ENCODE data around the gene CSNK1G2.

CSNK1G2 gene

DNA sequence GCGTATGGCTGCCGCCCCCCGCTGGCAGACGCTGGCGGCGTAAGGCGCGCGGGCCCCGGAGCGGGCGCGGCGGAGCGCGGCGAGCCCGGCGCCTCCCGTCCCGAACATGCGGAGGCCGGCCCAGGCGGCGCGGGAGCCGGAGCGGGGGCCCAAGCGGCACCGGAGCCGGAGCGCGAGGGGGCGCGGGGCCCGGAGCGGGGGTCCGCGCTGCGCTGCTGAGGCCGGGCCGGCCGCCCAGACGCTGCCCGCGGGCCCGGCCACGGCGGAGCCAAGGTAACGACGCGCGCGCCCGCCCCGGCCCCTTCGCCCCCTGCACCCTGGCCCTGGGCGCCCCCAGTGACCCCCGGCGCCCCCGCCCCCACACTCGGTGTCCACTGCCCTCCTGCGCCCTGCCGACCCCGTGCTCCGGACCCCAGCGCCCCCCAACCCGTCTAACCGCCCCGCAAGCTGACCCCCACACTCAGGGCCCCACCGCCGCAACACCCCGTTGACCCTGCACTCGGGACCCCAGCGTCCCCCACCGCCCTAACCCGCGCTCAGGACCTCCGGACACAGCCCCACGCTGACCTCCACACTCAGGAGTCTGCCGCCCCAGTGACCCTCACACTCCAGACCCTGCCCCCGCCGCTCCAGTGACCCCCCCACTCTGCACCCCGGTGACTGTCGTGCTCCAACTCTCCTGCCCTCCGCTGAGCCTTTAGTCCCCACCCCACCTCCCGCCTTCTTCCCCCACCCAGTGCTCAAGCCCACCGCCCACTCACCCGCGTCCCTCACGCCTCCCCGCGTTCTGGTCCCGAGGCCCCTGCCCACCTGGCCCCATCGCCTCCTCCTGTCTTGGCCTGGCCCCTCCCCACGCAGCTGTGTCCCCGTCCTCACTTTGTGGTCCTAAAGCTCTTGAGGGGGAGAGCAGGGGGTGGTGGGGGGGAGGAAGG lies at the start of gene CSNK1G2:
CSNK1G2 (plus strand) TSS at position 27 of the 932 bp plus-strand sequence. CDS start 28,601 bp downstream, outside the sequence.
- DNase-seq (ENCODE audit: low read depth in 2 of 2) = no peak

DNA sequence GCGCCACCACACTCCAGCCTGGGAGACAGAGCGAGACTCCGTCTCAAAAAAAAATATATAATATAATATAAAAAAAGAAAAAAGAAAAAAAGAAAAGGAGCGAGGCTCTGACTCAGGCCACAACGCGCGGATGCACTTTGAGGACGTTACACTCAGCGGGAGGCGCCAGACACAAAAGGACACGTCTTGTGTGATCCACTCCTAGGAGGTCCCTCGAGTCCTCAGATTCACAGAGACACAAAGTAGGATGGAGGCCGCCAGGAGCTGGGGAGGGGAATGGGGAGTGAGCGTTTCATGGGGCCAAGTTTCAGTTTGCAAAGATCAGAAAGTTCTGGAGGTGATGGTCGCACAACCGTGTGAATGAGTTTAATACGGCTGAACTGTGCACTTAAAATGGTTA lies 47.2 kb upstream of the CSNK1G2 start:
- DNase-seq (ENCODE audit: low read depth in 2 of 2) = no peak

DNA sequence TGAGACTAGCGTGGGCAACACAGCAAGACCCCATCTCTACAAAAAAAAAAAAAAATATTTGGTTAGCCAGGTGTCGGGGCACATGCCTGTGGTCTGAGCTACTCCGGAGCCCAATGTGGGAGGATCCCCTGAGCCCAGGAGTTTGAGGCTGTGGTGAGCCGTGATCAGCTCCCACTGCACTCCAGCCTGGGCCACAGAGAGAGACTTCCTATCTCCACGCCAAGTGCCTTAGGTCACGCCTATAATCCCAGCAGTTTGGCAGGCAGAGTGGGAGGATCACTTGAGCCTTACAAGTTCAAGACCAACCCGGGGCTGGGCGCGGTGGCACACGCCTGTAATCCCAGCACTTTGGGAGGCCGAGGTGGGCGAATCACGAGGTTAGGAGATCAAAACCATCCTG lies 44.5 kb upstream of the CSNK1G2 start:
- DNase-seq (ENCODE audit: low read depth in 2 of 2) = no peak

DNA sequence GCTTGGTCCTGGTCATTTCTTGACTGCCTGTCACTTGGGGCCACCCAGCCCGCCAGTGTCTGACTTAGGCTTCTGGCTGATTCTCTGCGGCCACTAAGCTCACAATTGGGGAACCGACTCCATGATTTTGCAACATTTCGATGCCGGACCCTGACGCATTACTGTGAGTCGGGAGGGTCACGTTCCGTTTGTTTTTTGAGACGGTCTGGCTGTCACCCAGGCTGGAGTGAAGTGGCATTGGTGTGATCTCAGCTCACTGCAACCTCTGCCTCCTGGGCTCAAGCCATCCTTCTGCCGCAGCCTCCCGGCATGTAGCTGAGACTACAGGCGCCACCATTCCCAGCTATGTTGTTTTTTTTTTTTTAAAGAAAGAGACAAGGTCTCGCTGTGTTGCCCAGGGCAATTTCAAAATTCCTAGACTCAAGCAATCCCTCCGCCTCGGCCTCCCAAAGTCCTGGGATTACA lies 39.0 kb upstream of the CSNK1G2 start:
- DNase-seq (ENCODE audit: low read depth in 2 of 2) = no peak

DNA sequence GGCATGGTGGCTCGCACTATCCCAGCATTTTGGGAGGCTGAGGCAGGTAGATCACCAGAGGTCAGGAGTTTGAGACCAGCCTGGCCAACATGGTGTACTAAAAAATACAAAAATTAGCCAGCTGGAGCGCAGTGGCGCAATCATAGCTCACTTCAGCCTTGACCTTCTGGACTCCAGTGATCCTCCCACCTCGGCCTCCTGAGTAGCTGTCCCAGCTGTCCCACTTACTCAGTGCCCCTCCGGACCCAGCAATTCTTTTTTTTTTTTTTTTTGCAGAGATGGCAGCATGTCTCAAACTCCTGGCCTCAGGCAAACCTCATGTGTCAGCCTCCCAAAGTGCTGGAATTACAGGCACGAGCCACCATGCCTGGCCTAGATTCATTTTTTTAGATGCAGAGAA lies 38.0 kb upstream of the CSNK1G2 start:
- DNase-seq (ENCODE audit: low read depth in 2 of 2) = no peak

DNA sequence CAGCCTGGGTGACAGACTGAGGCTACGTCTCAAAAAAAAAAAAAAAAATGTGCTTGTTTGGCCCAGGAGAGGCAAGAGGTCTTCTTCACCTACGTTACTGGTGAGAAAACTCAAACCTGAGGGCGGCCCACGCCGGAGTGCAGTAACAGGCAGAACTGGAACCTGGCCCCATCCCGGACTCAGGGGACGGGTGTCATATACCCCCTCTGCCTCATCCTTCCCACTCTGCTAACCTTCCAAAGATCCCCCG lies 36.2 kb upstream of the CSNK1G2 start:
- DNase-seq (ENCODE audit: low read depth in 2 of 2) = no peak

DNA sequence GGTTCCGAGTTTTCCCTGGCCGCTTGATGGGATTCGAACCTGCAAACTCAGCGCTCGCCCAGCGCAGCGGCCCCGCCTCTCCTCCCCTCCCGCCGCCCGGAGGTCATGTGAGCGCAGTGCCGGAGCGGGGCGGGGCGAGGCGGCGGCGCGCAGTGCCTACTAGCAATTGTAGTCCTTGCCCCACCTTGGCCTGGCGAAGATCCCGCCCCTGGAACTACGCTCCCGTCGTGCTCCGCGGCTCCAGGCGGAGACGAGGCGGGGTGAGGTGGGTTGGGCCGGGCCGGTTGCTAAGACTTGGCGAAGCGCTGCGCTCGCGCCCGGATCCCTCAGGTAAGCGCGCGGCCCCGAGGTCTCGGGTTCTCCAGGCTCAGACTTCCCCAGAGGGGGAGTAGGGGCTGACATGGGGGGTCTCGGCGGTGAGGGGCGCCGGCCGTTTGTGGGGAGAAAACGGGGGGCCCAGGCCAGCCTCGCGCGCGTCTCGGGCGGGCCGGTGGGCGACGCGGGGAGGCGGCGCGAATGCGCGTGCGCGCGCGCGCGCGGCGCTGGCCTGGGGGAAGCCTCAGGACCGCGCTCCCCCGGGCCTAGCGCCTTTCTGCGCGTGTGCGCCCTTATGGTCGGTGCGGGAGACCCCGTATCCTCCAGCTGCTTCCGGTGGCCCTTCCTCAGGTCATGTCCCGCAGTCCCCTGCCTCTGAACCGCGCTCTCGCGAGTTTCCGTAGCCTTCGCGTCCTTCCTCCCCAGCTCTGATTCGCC lies 35.7 kb upstream of the CSNK1G2 start, which contains the start of the genes ADAT3 and SCAMP4:
ADAT3 (plus strand) TSS at position 290 of the 753 bp plus-strand sequence. CDS start 6,649 bp downstream, outside the sequence.
SCAMP4 (plus strand) TSS at position 290 of the 753 bp plus-strand sequence. CDS start 9,621 bp downstream, outside the sequence.
- DNase-seq (ENCODE audit: low read depth in 2 of 2) = peak; percentile 98 to 99

DNA sequence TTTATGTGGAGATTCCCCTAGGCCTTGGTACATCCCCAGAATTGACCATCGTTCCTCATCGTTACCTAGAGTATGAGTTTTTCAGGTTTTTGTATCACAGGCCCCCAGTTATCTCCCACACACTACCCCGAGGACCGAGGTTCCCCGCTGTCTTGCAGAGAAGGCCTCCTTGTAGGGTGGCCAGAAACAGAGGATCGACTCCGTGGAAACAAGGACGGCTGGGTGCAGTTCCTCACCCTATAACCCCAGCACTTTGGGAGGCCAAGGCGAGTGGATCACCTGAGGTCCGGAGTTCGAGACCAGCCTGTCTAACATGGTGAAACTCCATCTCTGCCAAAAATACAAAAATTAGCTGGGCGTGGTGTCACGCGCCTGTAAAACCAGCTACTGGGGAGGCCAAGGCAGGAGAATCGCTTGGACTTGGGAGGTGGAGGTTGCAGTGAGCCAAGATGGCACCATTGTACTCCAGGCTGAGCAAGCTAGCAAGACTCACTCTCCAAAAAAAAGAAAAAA lies 35.1 kb upstream of the CSNK1G2 start:
- no peak for DNase-seq (ENCODE audit: low read depth in 2 of 2)

DNA sequence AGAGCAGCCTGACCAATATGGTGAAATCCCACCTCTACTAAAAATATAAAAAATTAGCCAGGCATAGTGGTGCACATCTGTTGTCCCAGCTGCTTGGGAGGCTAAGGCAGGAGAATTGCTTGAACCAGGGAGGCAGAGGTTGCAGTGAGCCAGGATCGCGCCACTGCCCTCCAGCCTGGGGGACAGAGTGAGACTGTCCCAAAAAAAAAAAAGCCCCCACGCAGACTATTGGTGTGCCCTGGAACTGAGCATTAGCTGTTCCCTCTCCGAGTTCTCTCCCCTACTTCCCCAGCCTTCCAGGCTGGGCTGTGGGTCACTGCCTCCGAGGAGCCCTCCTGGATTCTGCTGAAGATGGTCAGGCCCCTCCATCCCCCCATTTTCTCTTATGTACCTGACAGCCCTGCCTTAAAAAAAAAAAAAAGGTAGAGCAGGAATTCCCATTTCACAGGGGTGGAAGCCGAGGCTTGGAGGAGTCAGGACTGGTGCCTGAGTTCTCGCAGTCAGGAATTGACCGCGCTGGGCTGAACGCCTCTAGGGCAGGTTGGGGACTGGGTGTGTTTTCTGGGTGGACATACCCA lies 33.9 kb upstream of the CSNK1G2 start:
- DNase-seq (ENCODE audit: low read depth in 2 of 2) = no peak

DNA sequence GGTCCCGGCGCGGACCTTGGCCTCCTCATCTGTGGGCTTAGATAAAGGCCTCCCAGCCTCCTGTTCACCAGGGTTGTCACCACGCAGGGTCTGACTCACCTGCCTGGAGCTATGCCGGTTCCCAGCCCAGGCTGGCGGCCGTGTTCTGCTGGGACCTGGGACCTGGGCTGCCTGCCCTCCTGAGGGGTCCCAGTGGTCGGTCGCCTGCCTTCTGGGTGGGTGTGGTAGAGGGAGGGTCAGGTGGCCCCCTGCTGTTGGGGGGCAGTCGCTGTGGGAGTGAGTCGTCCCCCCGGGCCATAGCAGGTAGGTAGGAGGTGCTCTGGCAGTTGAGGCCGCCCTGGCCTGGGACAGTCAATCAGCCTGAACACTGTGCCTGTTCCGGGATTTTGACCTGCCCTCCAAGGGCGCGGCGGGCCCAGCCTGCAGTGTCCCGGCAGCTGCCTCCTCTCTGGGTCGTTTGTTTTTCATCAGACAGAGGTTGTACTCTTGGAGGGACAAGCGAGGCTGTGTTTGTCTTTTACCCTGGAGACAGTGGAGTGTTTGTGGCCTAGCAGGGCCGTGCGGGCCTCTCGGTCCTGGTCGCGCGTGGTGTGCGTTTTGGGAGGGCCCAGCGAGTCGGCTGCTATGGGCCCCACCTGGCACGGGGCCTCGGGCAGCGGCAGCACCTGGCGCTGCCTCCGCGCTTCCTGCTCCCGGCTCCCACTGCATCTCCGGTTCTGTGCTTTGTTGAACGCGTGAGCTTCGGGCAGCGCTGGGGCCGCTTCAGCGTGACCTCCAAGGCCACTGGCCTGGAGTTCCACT lies 33.2 kb upstream of the CSNK1G2 start:
- no peak for DNase-seq (ENCODE audit: low read depth in 2 of 2)

DNA sequence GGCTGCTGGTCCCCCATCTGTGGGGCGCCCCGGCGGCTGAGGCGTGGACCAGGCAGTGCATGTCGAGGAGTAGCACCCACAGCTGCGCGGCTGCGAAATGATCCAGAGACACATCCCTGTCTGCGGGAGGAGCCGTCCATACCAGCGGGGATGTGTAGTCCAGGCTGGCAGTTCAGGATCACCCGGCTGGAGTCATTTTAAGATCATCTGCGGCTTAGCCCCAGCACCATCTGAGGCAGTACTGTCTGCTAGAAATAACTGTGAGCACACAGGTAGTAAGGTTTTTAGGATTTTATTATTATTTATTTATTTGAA lies 32.7 kb upstream of the CSNK1G2 start:
- DNase-seq (ENCODE audit: low read depth in 2 of 2) = no peak

DNA sequence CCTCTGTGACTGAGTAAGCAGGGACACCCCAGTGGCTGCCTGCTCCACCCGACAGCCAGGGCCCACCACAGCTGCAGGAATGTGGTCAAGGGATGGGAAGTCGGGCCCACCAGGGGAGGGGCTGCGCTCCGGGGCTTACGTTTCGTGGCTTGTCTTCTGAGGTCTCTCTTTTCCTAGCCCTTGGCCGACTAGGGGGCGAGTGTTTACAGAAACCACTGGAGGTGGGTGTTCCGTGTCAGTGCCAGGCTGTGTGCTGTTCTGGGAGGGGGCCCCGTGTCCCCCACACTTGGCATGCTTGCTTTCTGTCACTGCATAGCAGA lies 31.3 kb upstream of the CSNK1G2 start:
- DNase-seq (ENCODE audit: low read depth in 2 of 2) = no peak

DNA sequence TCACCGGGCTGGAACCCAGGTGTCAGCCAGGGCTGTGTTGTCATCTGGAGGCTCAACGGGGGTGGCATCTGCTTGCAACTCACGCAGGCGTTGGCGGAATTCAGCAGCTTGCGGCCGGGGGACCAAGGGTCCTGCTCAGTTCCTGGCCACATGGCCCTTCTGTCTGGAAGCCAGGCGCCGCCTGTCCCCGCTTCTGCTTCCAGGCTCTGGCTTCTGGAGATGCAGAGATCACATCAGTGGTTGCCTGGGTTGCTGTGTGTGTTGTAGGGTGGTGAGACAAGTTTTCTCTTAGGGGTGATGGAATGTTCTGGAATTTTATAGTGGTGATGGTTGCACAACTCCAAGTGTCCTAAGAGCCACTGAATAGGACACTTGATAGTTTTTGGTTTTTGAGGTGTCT lies 30.8 kb upstream of the CSNK1G2 start:
- no peak for DNase-seq (ENCODE audit: low read depth in 2 of 2)

DNA sequence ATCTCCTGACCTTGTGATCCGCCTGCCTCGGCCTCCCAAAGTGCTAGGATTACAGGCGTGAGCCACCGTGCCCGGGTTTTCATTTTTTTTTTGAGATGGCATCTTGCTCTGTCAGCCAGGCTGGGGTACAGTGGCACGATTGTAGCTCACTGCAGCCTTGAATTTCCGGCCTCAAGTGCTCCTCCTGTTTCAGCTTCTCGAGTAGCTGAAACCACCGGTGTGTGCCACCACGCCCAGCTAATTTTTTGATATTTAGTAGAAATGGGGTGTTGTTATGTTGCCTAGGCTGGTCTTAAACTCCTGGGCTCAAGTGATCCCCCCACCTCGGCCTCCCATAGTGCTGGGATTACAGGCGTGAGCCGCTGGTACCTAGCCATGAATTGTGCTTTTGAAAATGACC lies 29.9 kb upstream of the CSNK1G2 start:
- DNase-seq (ENCODE audit: low read depth in 2 of 2) = no peak

DNA sequence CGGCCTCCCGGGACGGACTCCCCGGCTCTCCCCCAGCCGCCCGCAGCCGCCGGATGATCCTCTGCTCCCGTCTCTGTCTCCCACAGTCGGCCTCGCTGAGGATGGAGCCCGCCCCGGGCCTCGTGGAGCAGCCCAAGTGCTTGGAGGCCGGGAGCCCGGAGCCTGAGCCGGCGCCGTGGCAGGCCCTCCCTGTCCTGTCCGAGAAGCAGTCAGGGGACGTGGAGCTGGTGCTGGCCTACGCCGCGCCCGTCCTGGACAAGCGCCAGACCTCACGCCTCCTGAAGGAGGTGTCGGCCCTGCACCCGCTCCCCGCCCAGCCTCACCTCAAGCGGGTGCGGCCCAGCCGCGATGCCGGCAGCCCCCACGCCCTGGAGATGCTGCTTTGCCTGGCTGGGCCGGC lies 29.0 kb upstream of the CSNK1G2 start:
- DNase-seq (ENCODE audit: low read depth in 2 of 2) = no peak

DNA sequence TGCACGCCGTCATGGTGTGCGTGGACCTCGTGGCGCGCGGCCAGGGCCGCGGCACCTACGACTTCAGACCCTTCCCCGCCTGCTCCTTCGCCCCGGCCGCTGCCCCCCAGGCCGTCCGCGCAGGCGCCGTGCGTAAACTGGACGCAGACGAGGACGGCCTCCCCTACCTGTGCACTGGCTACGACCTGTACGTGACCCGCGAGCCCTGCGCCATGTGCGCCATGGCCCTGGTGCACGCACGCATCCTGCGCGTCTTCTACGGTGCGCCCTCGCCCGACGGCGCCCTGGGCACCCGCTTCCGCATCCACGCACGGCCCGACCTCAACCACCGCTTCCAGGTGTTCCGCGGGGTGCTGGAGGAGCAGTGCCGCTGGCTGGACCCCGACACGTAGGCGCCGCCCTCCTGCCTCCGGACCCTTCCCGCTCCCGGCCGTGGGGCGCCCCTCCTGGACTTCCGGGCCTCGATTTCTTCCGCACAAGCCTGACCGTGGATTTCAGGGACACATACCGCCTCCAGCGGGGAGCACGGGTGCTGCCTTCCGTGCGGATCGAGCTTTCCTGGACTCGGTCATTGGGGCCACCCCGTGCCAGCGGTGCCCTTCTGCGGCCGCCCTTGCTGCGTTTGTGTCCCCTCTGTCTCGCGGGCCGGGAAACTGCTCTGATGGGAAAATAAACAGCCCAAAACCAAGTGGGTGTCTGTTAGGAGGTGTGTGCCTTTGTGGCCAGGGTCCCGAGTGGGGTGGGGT lies 28.0 kb upstream of the CSNK1G2 start:
- DNase-seq (ENCODE audit: low read depth in 2 of 2) = no peak

DNA sequence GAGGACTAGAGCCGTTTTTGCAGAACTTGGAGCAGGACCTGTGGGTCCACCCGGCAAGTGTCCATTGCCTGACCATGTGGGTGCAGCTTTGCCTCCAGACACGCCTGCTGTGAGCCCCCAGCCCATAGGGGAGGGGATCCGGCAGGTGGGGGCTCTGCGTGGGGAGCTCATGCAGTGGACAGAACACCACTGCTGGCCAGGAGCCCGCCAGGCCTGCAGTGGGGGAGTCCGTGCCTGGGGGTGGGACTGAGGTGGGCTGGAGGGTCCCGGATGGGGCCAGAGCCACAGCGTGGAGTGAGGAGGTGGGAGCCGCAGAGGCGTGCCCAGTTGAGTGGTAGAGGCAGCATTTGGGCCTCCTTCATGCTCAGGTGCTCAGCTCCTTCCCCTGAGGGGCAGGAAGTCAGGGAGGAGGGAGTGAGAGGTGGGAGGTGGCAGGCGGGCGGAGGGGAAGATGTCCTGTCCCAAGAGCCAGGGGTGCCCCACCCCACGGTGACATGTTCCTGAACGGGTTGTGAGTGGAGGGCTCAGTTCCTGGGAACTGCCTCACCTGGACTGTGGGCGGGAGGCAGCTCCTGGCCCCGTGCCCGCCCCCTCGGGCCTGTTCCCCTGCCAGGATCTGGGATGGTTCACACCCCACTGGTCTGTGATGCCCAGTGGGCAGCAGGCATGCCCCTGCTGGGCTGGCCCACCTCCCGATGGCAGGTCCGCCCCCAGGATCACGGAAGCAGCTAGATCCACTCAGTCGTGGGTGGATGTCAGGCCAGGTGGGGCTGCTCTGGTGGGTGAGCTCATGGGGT lies 27.0 kb upstream of the CSNK1G2 start:
- DNase-seq (ENCODE audit: low read depth in 2 of 2) = no peak

DNA sequence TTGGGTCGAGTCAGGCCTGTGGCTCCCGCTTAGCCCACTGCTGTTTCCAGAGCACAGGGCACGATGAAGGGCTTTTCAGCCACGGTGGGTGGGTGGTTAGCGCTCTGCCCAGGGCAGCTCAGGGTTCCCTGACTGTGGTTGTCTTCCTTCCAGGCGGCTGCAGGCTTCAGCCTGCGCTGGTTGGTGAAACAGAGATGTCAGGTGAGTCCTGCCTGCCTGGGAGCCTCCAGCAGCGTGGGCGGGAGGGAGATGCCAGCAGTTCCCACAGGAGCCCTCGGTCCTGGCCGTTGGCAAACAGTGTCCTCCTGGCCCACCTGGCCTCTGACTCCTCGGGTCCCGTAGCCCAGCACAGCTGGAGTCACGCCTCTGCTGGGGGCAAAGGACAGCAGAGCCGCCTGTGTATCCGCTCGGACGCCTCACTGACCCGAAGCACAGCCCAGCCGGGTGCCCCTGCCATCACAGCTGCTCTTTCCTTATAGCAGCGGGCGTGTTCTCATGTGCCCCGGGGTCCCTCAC lies 26.1 kb upstream of the CSNK1G2 start:
- DNase-seq (ENCODE audit: low read depth in 2 of 2) = no peak

DNA sequence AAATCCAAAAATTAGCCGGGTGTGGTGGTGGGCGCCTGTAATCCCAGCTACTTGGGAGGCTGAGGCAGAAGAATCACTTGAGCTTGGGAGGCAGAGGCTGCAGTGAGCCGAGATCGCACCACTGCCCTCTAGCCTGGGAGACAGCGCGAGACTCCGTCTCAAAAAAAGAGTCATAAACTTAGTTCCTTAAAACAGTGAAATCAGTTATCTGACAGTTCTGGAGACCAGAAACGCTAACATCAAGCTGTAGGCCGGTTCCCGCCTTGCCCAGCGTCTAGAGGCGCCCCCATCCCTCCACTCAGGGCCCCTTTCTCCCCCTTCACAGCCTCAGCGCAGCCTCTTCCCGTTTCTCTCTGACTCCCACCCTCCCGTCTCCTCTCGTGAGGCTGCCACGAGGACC lies 23.8 kb upstream of the CSNK1G2 start:
- DNase-seq (ENCODE audit: low read depth in 2 of 2) = no peak

DNA sequence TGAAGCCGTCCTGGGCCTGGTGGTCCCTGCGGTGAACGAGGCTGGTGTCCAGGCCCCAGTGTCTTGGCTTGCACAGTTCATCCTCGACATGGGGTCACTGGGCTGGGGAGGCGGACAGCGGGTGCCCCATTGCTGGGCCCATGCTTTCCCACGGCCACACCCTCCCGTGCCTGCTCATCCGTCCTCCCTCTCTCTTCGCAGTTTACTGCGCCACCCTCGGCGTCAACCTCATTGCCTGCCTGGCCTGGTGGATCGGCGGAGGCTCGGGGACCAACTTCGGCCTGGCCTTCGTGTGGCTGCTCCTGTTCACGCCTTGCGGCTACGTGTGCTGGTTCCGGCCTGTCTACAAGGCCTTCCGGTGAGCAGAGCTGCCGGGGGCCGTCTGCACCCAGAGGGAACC lies 23.0 kb upstream of the CSNK1G2 start:
- no peak for DNase-seq (ENCODE audit: low read depth in 2 of 2)

Data from stimulated activated CD8-positive, alpha-beta memory T cell treated with anti-CD3 and anti-CD28 coated beads, Interleukin-2, amount 100 ng/mL, for 48 hours (primary cell).